ENCODE results near the gene GTF2B. TPM values are rescaled to one million over a fixed set of nuclear protein-coding genes. Genes with fewer than 3 reads are reported as not detected.
"Not testable (repeated sequence)": the region's sequence is repeated elsewhere in the genome, so short reads cannot be mapped to it uniquely, and the experiment has no call there.

Gene GTF2B
- total and polyA plus RNA-seq, 7 donors: 21.6 to 47.4 (median 33.9) TPM

GRCh38 chr1:88888750-88889149 lies 2.6 kb downstream of the GTF2B start:
- no peak for TF ChIP-seq EP300 (IDR thresholded peaks at IDR 0.05)
- no peak for TF ChIP-seq POLR2AphosphoS5 (IDR thresholded peaks at IDR 0.05)
- no peak for TF ChIP-seq CTCF (IDR thresholded peaks at IDR 0.05)
- TF ChIP-seq POLR2A (IDR thresholded peaks at IDR 0.05): no peak
- peaks cover 0 to 35% (median 16%) of the 10 kb centered on the region in 4 donors for H3K36me3 ChIP-seq
- H3K4me1 ChIP-seq: peaks cover 0 to 29% (median 21%) of the 10 kb centered on the region in 4 donors
- WGBS, 2 donors: 63 to 70% methylated on average over 1 of the region's 1 CpG
- no peak overlapping the region for H3K4me3 ChIP-seq
- H3K27ac ChIP-seq: no peak overlapping the region
- no peaks in the 10 kb centered on the region for H3K27me3 ChIP-seq
- no peaks in the 10 kb centered on the region for H3K9me3 ChIP-seq
- no peak for DNase-seq
- intact Hi-C loops (cut with DNase I): no loop called here

GRCh38 chr1:88885933-88886332 lies 5.4 kb downstream of the GTF2B start:
- TF ChIP-seq EP300 (IDR thresholded peaks at IDR 0.05) (no peak), POLR2A (IDR thresholded peaks at IDR 0.05) (no peak), POLR2AphosphoS5 (IDR thresholded peaks at IDR 0.05) (no peak), CTCF (IDR thresholded peaks at IDR 0.05) (no peak)
- H3K4me3 ChIP-seq: no peak overlapping the region
- H3K36me3 ChIP-seq: peaks cover 0 to 53% (median 18%) of the 10 kb centered on the region in 4 donors
- H3K27ac ChIP-seq: no peak overlapping the region
- intact Hi-C loops (cut with DNase I): no loop called here
- H3K27me3 ChIP-seq: no peaks in the 10 kb centered on the region
- no peak for DNase-seq
- 77 to 87% methylated on average over 3 of the region's 3 CpGs for WGBS, 2 donors
- peaks cover 0 to 26% (median 22%) of the 10 kb centered on the region in 4 donors for H3K4me1 ChIP-seq
- no peaks in the 10 kb centered on the region for H3K9me3 ChIP-seq

- TF ChIP-seq POLR2AphosphoS5 (IDR thresholded peaks at IDR 0.05) (no peak), EP300 (IDR thresholded peaks at IDR 0.05) (no peak), POLR2A (IDR thresholded peaks at IDR 0.05) (no peak), CTCF (IDR thresholded peaks at IDR 0.05) (no peak)
- H3K9me3 ChIP-seq: no peaks in the 10 kb centered on the region
- H3K27ac ChIP-seq: no peak overlapping the region
- no peaks in the 10 kb centered on the region for H3K27me3 ChIP-seq
- intact Hi-C loops (cut with DNase I): no loop called here
- H3K36me3 ChIP-seq: peaks cover 0 to 53% (median 20%) of the 10 kb centered on the region in 4 donors
- H3K4me1 ChIP-seq: peaks cover 0 to 4% (median under 1%) of the 10 kb centered on the region in 4 donors
- DNase-seq: no peak
- 89% methylated on average over 3 of the region's 3 CpGs for whole genome bisulfite sequencing, 2 donors
- no peak overlapping the region for H3K4me3 ChIP-seq
These were observed 8.2 kb downstream of the GTF2B start for GRCh38 chr1:88883156-88883555.

GRCh38 chr1:88880717-88881116 lies 10.7 kb downstream of the GTF2B start:
- intact Hi-C loops (cut with DNase I): not testable (repeated sequence)
- peaks cover 0 to 38% (median 14%) of the 10 kb centered on the region in 4 donors for H3K36me3 ChIP-seq

GRCh38 chr1:88878731-88879130 lies 12.6 kb downstream of the GTF2B start:
- no peak overlapping the region for H3K27ac ChIP-seq
- WGBS, 2 donors: 69 to 86% methylated on average over 4 of the region's 4 CpGs
- intact Hi-C loops (cut with DNase I): loop anchor here (5.0 to 10.0 kb wide), 2 partner anchors 74 to 221 kb away; no protein-coding TSS in a partner anchor
- no peak for TF ChIP-seq EP300 (IDR thresholded peaks at IDR 0.05)
- no peak for TF ChIP-seq POLR2AphosphoS5 (IDR thresholded peaks at IDR 0.05)
- no peak for TF ChIP-seq CTCF (IDR thresholded peaks at IDR 0.05)
- no peak for TF ChIP-seq POLR2A (IDR thresholded peaks at IDR 0.05)
- H3K36me3 ChIP-seq: peaks cover 0 to 18% (median 4%) of the 10 kb centered on the region in 4 donors
- H3K4me1 ChIP-seq: peaks cover 0 to 37% (median 22%) of the 10 kb centered on the region in 4 donors
- no peak overlapping the region for H3K4me3 ChIP-seq
- H3K27me3 ChIP-seq: no peaks in the 10 kb centered on the region
- no peaks in the 10 kb centered on the region for H3K9me3 ChIP-seq
- DNase-seq: no peak

More at GRCh38 chr1:88880717-88881116, 10.7 kb downstream of the GTF2B start:
- H3K27me3 ChIP-seq, H3K9me3 ChIP-seq, H3K27ac ChIP-seq, H3K4me3 ChIP-seq, DNase-seq: not testable (repeated sequence)
- peaks cover 0 to 26% (median 18%) of the 10 kb centered on the region in 4 donors for H3K4me1 ChIP-seq
- 86% methylated on average over 8 of the region's 8 CpGs for WGBS, 2 donors
